ENCODE data around the gene TMEM51.

TMEM51 gene

DNA sequence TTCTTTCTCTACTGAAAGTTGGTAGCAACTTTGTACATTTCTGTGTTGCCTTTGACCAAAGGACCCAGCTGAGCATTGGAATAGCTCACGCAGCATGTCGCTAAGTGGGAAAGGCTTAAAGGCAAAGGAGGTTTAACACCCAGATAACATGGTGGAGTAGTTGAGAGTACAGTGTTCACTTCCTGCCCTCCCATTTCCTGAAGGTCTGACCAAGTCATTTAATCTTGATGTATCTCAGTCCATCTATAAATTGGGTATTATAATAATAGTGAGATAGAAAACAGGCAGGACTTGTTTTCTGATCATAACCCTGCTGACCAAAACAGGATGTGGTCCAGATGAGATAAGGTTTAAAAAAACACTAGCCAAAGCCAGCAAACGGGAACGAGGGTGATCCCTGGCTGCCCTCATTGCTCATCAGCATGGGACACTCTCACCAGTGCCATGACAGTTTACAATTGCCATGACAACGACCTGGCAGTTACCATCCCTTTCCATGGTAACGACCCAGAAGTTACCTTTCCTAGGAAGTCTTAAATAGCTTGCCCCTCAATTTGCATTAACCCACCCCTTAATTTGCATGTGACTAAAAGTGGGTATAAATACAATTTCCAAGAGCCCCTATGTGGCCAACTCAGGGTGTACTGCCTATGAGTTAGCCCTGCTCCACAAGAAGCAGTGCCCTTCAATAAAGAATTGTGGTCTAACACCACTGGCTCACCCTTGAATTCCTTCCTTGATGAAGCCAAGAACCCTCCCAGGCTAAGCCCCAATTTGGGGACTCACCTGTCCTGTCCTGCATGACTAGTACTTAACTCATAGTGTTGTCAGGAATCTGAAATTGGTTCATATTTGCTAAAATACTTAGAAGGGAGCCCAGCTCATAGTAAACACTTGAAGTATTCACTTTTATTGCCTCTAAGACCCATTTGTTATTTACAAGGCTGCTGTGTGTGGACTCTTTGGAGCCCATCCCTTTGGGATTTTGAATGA is 65.0 kb downstream of the TMEM51 start:
- no peak for DNase-seq (ENCODE audit: low read depth)

DNA sequence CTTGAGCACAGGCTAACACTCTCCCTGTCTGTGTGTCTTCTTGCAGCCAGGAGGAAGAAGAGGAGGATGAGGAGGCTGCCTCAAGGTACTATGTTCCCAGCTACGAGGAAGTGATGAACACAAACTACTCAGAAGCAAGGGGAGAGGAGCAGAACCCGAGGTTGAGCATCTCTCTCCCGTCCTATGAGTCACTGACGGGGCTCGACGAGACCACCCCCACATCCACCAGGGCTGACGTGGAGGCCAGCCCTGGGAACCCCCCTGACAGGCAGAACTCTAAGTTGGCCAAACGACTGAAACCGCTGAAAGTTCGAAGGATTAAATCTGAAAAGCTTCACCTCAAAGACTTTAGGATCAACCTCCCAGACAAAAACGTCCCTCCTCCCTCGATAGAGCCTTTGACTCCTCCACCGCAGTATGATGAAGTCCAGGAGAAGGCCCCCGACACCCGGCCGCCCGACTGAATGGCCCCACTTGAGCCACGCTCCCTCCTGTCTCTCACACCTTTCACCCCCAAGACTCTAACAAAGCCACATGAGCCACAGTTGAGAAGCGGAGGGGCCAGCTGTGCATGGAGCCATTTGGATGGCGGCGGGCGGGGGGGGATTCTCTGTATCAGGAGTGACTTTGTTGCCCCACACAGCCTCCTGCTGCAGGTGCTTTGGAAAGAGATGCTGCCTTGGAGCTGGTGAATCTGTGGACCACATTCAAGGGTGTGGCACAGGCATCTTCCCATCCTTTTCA is 65.9 kb downstream of the TMEM51 start:
- no peak for DNase-seq (ENCODE audit: low read depth)

DNA sequence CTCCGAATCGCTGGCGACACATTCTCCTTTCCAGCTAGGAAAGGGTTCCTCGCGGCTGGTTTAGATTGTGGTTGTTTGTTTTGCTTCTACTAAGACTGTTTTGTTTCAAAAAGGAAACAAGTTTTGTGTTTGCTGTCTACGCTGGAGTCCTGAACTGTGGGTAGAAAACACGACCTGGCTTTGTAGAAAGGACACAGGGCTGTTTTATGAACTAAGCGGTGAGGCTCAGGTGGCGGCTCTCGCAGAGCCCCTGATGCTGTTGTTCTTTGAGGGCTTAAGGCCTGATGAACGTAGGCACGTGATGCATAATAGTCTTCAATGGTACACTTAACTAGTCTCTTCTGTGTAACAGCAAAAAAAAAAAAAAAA is 66.5 kb downstream of the TMEM51 start:
- DNase-seq (ENCODE audit: low read depth): no peak

DNA sequence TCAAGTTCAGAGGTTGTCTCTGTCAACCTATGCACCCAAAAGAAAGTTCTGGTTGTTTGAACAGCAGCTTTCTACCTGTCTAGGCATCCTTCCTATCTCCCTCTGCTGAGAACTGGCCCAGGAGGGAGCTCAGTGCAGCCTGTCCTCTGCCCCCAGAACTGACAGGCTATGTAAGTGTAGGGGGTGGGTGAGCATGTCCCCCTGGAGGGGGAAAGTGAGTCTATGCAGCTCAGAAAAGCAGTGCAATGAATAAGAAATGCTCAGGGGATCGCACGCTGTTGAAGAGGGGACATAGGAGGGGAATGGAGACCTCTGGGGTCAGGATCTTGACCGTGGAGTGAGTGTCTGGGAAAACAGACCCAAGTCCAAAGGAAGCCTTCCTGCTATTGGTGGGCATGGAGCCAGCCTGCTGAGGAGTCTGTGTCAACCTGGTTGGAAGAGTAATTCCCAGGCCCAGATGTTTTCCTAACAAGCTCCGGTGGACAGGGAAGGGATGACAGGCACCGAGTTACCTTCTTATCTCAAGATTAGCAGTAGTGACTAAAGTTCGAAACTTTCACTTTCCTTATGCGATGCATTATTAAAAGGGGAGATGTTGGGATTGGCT is 67.4 kb downstream of the TMEM51 start:
- DNase-seq (ENCODE audit: low read depth): no peak

DNA sequence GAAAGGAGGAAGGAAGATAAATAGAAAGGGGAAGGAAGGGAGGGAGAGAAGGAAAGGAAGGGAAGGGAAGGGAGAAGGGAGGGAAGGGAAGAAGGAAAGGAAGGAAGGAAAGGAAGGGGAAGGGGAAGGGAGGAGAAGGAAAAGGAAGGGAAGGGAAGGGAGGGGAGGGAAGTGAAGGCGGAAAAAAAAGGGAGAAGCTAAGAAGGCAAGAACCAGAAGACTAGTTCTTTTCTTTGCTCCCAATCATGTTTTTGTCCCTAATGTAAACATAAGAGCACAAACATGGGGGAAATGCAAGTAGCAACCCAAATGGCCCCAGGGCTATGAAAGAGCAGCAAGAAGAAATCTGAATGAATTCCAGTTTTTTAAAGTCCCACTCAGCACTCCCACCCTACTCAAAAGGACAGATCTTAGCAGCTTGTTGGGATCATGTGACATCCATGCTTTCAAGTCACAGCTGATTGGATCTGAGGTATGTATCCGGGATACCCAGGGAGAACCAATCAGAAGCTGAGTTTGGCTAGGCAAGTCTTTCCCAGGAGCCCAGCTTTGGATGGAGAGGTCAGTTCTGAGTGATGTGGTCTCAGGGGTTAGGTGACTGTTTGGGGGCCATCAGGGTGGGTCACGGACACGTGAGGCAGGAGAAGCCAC is 69.2 kb downstream of the TMEM51 start:
- no peak for DNase-seq (ENCODE audit: low read depth)

DNA sequence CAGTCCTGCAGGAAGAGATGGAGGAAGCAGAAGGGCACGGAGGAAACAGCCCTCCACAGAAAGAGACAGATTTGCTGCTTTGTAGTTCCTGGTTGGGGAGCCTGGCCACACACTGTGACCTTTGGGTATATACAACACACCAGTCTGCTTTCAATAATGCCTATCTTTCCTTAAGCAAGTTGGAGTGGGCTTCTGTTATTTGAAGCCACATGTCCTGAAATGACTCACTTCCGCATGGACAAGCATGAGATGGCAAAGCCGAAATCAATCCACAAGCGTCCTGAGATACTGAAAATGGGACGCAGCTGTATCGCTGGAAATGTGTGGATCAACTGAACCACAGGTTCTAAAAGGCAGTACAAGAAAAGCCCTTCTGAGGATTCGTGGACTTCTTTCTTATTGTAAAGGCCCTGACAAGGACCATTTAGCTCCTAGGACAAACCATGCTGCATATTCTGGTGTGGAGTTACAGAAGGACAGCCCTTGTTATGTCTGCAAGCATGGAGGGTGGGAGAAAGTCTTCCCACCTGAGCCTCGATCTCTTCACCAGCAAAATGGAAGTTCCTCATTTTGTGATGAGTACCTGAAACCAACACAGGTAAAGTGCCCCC is 70.8 kb downstream of the TMEM51 start:
- DNase-seq (ENCODE audit: low read depth): no peak

DNA sequence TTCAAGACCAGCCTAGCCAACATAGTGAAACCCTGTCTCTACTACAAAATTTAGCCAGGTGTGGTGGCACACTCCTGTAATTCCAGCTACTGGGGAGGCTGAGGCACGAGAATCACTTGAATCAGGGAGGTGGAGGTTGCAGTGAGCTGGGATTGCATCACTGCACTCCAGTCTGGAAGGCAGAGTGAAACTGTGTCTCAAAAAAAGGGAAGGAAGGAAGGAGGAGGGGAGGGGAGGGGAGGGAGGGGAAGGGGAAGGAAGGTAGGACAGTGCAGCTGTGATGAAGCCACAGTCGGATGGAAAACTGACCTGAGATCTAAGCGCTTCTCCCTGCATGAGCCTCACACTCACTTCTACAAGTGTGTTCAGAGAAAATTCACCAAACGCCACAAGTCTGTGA is 71.4 kb downstream of the TMEM51 start:
- no peak for DNase-seq (ENCODE audit: low read depth)

DNA sequence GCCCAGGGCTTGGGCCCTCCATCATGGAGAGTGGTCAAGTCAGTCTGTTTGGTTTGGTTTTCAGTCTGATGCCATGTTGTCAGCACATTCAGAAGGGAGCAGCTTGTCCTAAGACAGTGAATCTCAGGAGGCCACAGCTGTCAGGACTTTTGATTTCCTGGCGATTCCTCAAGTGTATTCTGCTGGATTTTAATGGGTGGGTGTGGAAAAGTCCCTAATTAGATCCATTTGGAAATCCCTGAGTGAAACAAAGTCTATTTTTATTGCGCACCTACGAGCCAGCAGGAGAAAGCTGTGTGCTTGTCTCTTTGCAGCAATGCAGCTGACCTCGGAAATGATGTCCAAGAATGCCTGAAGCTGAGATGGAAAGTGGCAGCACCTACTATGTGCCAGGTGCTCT is 71.9 kb downstream of the TMEM51 start:
- no peak for DNase-seq (ENCODE audit: low read depth)

DNA sequence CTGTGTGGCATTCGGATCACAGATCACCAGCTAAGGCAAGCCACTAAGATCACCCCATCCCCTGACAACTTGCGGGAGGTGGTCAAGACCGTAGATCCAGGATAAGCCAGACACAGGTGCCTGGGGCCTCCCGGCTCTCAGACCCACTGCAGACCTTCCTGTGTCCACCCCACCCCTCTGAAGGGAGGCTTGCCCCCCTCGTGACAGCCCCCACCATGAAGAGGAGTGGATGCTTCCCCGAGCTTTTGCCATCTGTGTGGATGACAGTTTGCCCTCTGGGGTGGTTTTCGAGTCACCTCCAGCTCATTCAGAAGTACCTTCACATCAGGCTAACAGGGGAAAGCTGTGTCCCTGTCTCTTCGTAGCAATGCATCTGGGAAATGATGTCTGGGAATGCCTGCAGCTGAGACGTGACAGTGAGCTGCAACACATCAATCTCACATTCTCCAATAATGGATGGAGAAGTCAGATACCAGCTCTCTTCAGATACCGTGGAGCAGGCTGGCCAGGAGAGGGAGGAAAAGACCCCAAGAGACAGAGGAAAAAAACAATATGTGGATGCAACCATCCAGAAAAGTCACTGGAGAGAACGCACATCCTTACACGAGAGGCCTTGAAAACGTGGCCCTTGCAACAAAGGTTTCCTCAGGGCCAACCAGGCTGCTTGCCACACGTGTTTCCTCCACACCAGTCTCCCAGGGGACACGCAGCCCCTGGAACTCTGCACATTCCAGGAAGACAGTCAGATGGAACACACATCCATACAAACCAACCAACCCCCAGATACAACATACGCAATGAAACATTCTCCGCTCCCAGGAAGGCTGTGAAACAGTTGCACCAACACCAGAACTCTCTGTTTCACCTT is 73.1 kb downstream of the TMEM51 start:
- DNase-seq (ENCODE audit: low read depth): no peak

DNA sequence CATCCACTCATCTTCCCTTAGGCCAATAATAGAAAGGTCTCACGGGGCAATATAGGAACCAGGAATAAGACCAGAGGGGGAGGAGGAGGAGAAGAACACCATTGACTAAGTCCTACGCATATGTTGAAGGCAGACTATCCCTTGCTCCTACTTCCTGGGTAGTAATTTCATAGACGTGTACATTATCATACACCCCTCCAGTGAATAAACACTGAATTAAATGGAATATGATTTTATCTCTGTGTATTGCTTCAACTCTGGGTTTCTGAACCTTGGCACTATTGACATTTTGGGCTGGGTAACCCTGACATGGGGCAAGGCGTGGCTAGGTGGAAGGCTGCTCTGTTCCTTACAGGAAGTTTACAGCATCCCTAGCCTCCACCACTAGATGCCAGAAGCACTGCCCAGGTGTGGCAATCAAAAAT is 76.2 kb downstream of the TMEM51 start:
- no peak for DNase-seq (ENCODE audit: low read depth)

DNA sequence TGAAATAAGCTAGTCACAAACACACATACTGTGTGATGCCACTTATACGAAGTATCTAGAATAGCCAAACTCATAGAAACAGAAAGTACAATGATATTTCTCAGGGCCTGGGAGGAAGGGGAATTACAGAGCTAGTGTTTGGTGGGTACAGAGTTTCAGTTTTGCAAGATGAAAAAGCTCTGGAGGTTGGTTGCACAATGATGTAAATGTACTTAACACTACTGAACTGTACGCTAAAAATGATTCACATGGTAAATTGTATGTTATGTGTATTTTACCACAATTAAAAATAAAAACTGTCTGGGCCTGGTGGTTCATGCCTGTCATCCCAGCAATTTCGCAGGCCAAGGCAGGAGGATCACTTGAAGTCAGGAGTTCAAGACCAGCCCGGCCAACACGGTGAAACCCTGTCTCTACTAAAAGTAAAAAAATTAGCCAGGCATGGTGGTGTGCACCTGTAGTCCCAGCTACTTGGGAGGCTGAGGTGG is 78.2 kb downstream of the TMEM51 start:
- no peak for DNase-seq (ENCODE audit: low read depth)

DNA sequence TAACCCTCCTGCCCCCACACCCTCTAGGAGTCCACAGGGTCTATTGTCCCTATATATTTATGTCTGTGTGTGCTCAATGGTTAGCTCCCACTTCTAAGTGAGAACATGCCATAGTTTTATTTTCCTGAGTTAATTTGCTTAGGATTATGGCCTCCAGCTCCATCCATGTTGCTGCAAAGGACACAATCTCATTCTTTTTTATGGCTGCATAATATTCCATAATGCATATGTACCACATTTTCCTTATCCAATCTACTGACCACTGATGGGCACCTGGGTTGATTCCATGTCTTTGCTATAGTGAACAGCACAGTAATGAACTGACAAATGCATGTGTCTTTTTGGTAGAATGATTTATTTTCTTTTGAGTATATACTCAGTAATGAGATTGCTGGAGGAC is 80.1 kb downstream of the TMEM51 start:
- no peak for DNase-seq (ENCODE audit: low read depth)

DNA sequence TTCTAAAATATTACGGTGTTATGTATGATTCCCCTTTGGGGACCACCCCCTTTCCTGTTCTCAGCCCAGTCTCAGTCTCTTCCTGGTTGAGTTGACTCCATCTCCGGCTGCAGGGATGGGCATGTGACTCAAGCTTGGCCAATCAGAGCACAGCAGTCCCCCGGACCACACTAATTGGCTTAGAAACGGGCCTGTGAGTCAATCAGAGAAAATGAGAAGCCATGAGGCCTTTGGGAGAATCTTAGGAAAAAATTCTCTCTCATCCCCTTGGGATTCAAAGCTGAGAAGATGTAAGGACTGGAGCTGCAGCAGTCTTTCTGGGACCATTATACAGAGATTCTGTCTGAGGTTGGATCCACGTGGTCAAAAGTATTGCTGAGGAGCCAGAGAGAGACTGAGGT is 82.8 kb downstream of the TMEM51 start:
- DNase-seq (ENCODE audit: low read depth): no peak

DNA sequence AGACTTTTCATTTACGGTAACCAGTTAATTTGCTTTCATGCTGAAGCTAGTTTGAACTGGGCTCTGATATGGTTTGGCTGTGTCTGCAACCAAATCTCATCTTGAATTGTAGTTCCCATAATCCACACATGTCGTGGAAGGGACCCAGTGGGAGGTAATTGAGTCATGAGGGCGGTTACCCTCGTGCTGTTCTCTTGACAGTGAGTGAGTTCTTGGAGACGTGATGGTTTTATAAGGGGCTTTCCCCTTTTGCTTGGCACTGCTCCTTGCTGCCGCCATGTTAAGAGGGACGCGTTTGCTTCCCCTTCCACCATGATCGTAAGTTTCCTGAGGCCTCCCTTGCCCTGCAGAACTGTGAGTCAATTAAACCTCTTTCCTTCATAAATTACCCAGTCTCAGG is 83.2 kb downstream of the TMEM51 start:
- DNase-seq (ENCODE audit: low read depth): no peak

DNA sequence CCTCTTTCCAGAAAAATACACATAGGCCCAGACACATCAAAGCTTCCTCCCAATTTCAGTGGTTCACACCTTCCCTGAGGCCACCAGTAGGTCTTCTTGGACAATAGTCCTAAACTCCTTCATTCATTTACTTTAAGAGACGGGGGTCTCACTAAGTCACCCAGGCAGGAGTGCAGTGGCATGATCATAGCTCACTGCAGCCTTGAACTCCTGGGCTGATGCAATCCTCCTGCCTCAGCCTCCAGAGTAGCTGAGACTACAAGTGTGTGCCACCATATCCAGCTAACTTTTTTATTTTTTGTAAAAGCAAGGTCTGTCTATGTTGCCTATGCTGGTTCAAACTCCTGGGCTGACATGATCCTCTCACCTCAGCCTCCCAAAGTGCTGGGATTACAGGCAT is 85.2 kb downstream of the TMEM51 start:
- DNase-seq (ENCODE audit: low read depth): no peak

DNA sequence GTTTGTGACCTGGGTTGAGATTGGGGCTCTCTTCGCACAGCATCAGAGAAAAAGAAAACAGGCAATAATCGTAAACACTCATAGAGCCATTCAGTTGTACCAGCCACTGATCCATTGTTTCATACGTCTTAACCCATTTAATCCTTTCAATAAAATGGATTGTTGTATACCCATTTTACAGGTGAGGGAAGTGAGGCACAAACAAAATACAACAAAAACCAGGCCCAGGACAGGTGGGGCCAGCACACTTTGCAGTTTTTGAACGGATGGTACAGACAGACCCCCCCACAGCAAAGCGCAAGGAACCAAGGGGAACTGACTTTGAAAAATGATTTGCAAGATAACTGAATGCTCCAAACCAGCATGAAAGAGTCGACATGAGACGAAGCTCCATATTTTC is 89.2 kb downstream of the TMEM51 start:
- no peak for DNase-seq (ENCODE audit: low read depth)

DNA sequence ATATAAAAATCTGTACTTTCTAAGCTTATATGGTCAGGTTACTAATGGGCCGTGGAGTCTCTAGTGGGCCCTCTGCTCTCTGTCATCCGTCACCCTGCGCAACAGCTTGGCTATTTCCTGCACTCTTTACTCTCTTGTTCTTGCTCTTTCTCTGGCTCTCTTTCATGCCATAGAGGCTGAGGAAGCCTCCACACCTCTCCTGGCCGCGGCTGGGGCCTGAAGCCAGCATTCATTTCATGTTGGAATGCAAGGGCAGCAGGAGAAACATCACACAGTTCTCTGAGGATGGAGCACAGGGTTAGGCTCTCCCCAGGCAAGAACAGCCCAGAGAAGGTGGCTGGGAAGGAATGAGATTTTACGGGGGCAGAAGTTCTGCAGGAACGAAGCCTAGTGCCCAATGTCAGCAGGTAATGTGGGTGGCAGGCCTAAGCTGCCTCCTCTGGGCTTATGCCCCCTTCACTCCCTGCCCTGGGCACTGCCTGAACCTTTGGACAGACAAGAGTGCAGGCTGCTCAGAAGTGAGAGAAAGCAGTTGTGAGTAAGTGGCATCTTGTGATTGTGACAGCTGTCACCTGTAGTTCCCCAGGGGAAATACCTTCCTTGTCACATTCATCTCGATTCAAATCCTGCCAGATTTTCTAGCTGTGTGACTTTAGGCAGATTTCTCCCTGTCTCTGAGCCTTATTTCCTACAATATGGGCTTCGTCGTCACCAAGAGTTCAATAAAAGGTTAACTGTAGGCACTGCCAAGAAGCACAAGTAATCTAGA is 89.9 kb downstream of the TMEM51 start:
- DNase-seq (ENCODE audit: low read depth): no peak

DNA sequence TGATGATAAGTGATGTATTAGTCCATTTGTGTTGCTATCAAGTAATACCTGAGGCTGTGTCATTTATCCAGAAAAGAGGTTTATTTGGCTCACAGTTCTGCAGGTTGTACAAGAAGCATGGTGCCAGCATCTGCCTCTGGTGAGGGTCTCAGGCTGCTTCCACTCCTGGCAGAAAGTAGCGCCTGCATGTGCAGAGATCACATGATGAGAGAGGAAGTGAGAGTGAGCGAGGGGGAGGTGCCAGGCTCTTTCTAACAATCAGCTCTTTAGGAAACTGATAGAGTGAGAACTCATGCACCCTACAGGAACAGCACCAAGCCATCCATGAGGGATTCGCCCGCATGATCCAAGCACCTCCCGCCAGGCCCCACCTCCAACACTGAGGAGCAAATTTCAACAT is 91.3 kb downstream of the TMEM51 start:
- no peak for DNase-seq (ENCODE audit: low read depth)

DNA sequence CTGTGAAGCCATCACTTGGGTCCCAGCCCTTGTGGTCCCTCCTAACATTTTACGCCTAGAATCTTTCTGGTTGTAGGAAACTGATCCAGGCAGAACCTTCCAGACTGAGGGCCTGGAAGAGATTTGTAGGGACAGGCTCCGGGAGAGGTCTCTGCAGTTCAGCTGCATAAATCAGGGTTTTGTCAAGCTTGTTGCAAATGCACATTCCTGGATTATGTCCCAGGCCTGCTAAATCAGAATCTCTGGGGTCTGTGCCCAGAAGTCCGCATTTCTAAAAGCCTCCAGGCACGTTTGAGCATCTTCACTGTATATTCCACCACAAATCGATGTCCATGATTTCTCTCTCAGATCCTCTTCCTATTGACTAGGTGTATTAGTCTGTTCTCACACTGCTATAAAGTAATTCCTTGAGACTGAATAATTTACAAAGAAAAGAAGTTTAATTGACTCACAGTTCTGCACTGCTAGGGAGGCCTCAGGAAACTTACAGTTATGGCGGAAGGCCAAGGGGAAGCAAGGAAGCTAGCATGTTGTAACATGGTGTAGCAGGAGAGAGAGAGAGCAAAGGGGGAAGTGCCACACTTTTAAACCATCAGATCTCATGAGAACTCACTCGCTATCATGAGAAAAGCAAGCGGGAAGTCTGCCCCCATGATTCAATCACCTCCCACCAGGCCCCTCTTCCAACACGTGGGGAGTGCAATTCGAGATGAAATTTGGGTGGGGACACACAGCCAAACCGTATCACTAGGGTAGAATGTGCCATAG is 92.2 kb downstream of the TMEM51 start:
- DNase-seq (ENCODE audit: low read depth): no peak
